Measurements from ENCODE around the gene SLC39A11. TPM values are rescaled to one million over a fixed set of nuclear protein-coding genes. Genes with fewer than 3 reads are reported as not detected.
A peak's percentile ranks its signal among the peaks of the same experiment; 100 is the strongest.

The SLC39A11 gene
- total RNA-seq, 1 experiment from 2014 or later = 56.1 TPM

DNA sequence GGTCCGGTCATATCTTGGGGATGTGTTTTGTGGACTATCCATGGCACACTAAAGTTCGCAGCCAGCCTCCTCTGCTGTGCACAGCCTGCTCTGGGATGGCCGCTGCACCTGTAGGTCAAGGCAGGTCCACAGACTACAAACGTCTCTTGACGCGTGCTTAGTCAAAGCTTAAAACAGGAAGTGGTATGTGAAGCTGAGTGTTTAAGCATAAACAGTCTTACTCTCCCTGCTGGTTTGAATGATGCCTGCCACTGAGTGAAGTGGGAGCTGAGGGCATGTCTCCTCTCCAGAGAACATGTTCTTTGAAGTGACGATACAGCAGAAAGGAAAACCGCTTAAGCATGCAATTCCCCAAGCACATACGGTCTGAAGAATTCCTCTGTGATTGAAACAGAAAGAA lies 365.6 kb downstream of the SLC39A11 start:
- Histone ChIP-seq H3K36me3 (ENCODE audit: control insufficient read depth, insufficient read depth, low read length) (no peaks in the 10 kb centered on the region), H3K4me1 (ENCODE audit: control insufficient read depth, insufficient read depth, low read length) (peaks cover 31% of the 10 kb centered on the region), H3K9me3 (ENCODE audit: control insufficient read depth, insufficient read depth, low read depth, low read length) (no peaks in the 10 kb centered on the region), H3K27me3 (ENCODE audit: control insufficient read depth, insufficient read depth, low read length) (no peaks in the 10 kb centered on the region), H3K4me3 (ENCODE audit: low read depth in 2 of 2, low read length in 2 of 2) (no peak overlapping the region), H3K27ac (ENCODE audit: low read length) (peak overlapping the region; percentile 83)
- in situ Hi-C loops (cut with HindIII; ENCODE audit: low pct_unique_long_range_greater_than_20kb, low sequenced_read_pairs) (no loop called here), intact Hi-C loops (cut with micrococcal nuclease; ENCODE audit: unreplicated experiment) (loop anchor here (2.0 to 5.0 kb wide), 2 partner anchors 425 to 462 kb away; no protein-coding TSS in a partner anchor)
- ChIA-PET POLR2A (no interaction called here), CTCF (interaction anchor here (0.5 to 5.0 kb wide), 12 partner anchors 12 to 579 kb away, joined by 3 to 42 read pairs (median 8); no protein-coding TSS in a partner anchor)
- peak; percentile 38; the same call in 1 of the 2 replicates for ATAC-seq
- no peak for DNase-seq (ENCODE audit: low read depth, low spot score)
- BruUV-seq (replicated peaks) = no TSS peak
- no peak for TF ChIP-seq TCF7L2 (IDR thresholded peaks at IDR 0.05; ENCODE audit: low read depth, low read length)
- TF ChIP-seq, protein P1, sequence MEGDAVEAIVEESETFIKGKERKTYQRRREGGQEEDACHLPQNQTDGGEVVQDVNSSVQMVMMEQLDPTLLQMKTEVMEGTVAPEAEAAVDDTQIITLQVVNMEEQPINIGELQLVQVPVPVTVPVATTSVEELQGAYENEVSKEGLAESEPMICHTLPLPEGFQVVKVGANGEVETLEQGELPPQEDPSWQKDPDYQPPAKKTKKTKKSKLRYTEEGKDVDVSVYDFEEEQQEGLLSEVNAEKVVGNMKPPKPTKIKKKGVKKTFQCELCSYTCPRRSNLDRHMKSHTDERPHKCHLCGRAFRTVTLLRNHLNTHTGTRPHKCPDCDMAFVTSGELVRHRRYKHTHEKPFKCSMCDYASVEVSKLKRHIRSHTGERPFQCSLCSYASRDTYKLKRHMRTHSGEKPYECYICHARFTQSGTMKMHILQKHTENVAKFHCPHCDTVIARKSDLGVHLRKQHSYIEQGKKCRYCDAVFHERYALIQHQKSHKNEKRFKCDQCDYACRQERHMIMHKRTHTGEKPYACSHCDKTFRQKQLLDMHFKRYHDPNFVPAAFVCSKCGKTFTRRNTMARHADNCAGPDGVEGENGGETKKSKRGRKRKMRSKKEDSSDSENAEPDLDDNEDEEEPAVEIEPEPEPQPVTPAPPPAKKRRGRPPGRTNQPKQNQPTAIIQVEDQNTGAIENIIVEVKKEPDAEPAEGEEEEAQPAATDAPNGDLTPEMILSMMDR (IDR thresholded peaks at IDR 0.05) = no peak
- no peak for TF ChIP-seq POLR2AphosphoS5 (IDR thresholded peaks at IDR 0.05; ENCODE audit: low read depth, low read length)
- TF ChIP-seq, protein P2, sequence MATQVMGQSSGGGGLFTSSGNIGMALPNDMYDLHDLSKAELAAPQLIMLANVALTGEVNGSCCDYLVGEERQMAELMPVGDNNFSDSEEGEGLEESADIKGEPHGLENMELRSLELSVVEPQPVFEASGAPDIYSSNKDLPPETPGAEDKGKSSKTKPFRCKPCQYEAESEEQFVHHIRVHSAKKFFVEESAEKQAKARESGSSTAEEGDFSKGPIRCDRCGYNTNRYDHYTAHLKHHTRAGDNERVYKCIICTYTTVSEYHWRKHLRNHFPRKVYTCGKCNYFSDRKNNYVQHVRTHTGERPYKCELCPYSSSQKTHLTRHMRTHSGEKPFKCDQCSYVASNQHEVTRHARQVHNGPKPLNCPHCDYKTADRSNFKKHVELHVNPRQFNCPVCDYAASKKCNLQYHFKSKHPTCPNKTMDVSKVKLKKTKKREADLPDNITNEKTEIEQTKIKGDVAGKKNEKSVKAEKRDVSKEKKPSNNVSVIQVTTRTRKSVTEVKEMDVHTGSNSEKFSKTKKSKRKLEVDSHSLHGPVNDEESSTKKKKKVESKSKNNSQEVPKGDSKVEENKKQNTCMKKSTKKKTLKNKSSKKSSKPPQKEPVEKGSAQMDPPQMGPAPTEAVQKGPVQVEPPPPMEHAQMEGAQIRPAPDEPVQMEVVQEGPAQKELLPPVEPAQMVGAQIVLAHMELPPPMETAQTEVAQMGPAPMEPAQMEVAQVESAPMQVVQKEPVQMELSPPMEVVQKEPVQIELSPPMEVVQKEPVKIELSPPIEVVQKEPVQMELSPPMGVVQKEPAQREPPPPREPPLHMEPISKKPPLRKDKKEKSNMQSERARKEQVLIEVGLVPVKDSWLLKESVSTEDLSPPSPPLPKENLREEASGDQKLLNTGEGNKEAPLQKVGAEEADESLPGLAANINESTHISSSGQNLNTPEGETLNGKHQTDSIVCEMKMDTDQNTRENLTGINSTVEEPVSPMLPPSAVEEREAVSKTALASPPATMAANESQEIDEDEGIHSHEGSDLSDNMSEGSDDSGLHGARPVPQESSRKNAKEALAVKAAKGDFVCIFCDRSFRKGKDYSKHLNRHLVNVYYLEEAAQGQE (IDR thresholded peaks at IDR 0.05; ENCODE audit: insufficient read depth in 1 of 2, low read depth in 2 of 2, low read length in 1 of 2) = no peak
- TF ChIP-seq SIN3A (IDR thresholded peaks at IDR 0.05; ENCODE audit: borderline replicate concordance, insufficient read depth, low read depth, low read length) = no peak

DNA sequence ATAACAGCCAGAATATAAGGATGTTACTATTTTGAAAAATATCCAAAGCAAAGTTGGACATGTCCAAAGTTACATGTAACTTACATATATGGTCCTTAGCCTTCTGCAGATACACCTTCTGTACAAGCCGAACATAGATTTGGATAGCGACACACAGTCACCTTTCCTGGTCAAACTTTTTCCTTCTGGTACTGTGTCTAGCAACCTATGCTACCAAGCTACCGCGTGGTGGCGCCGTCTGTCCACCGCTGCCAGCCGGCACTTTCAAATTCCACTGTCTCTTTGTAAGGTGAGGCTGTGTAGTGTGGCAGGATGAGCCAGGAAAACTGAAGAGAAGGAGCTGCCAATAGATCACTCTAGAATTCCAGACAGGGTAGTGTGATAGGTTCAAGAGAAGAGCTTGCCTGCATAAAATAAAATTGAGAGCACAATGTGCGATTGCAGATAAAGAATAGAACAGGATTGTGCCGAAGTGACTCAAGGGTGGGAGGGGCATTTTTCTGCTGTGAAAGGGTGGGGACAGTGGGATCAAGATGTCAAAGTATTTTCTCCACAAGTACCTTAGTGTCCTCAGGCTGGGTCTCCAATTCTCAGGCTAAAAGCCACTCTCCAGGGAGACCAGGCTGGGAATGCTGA lies 366.9 kb downstream of the SLC39A11 start:
- ChIA-PET CTCF (interaction anchor here (0.5 to 5.0 kb wide), 11 partner anchors 9 to 466 kb away, joined by 4 to 38 read pairs (median 6); no protein-coding TSS in a partner anchor), POLR2A (interaction anchor here (0.5 kb wide), 1 partner anchor 584 kb away, joined by 5 read pairs; no protein-coding TSS in a partner anchor)
- ATAC-seq = peak; percentile 85
- BruUV-seq (replicated peaks) = no TSS peak
- Histone ChIP-seq H3K4me3 (ENCODE audit: low read depth in 2 of 2, low read length in 2 of 2) (no peak overlapping the region), H3K9me3 (ENCODE audit: control insufficient read depth, insufficient read depth, low read depth, low read length) (no peaks in the 10 kb centered on the region), H3K27me3 (ENCODE audit: control insufficient read depth, insufficient read depth, low read length) (no peaks in the 10 kb centered on the region), H3K4me1 (ENCODE audit: control insufficient read depth, insufficient read depth, low read length) (peaks cover 31% of the 10 kb centered on the region), H3K36me3 (ENCODE audit: control insufficient read depth, insufficient read depth, low read length) (no peaks in the 10 kb centered on the region), H3K27ac (ENCODE audit: low read length) (peak overlapping the region; percentile 83)
- intact Hi-C loops (cut with micrococcal nuclease; ENCODE audit: unreplicated experiment) (loop anchor here (1.0 to 5.0 kb wide), 4 partner anchors 165 to 467 kb away; no protein-coding TSS in a partner anchor), in situ Hi-C loops (cut with HindIII; ENCODE audit: low pct_unique_long_range_greater_than_20kb, low sequenced_read_pairs) (no loop called here)
- DNase-seq (ENCODE audit: low read depth, low spot score) = no peak
- peak; percentile 40; the same call in 1 of the 2 replicates for TF ChIP-seq POLR2AphosphoS5 (IDR thresholded peaks at IDR 0.05; ENCODE audit: low read depth, low read length)
- TF ChIP-seq TCF7L2 (IDR thresholded peaks at IDR 0.05; ENCODE audit: low read depth, low read length) = no peak
- TF ChIP-seq, protein P2 (IDR thresholded peaks at IDR 0.05; ENCODE audit: insufficient read depth in 1 of 2, low read depth in 2 of 2, low read length in 1 of 2) = peak; percentile 86 to 89
- TF ChIP-seq SIN3A (IDR thresholded peaks at IDR 0.05; ENCODE audit: borderline replicate concordance, insufficient read depth, low read depth, low read length) = no peak
- TF ChIP-seq, protein P1 (IDR thresholded peaks at IDR 0.05) = peak; percentile 99

All from Panc1 (cell line).